A673 (cell line): ENCODE results near the gene ARID5B.

Experiments used
- CTCF ChIP-seq: fragments of 300-800, 200-600 bp; sonication (generic); conservative IDR thresholded peaks from 2 replicates; pipeline ENCODE4 v1.5.1; 2017; ENCODE audit warnings: low read depth, mild to moderate bottlenecking, antibody characterized with exemption, low read length, moderate library complexity, mixed read lengths
- EZH2 ChIP-seq: fragments of 200-600 bp; sonication (generic); IDR thresholded peaks from 2 replicates; pipeline ENCODE4 v1.6.1; 2017; ENCODE audit warnings: borderline replicate concordance, low read depth, mild to moderate bottlenecking, mixed read lengths, antibody characterized with exemption, low read length; ENCODE audit not compliant: poor library complexity, severe bottlenecking

GRCh38 chr10:61964949-61965702 lies 63.6 kb downstream of the ARID5B start:
- TF ChIP-seq EZH2 (no peak), CTCF (no peak)
